ENCODE measurements around the gene B9D2.
A peak's percentile ranks its signal among the peaks of the same experiment; 100 is the strongest.
"Not testable (repeated sequence)": the region's sequence is repeated elsewhere in the genome, so short reads cannot be mapped to it uniquely, and the experiment has no call there.

The B9D2 gene

GRCh38 chr19:41386442-41386841 lies 22.5 kb upstream of the B9D2 start:
- DNase-seq: no peak

GRCh38 chr19:41384351-41384750 lies 20.4 kb upstream of the B9D2 start:
- DNase-seq: no peak

- DNase-seq: not testable (repeated sequence)
Observed at GRCh38 chr19:41381536-41381935, 17.6 kb upstream of the B9D2 start.

DNA sequence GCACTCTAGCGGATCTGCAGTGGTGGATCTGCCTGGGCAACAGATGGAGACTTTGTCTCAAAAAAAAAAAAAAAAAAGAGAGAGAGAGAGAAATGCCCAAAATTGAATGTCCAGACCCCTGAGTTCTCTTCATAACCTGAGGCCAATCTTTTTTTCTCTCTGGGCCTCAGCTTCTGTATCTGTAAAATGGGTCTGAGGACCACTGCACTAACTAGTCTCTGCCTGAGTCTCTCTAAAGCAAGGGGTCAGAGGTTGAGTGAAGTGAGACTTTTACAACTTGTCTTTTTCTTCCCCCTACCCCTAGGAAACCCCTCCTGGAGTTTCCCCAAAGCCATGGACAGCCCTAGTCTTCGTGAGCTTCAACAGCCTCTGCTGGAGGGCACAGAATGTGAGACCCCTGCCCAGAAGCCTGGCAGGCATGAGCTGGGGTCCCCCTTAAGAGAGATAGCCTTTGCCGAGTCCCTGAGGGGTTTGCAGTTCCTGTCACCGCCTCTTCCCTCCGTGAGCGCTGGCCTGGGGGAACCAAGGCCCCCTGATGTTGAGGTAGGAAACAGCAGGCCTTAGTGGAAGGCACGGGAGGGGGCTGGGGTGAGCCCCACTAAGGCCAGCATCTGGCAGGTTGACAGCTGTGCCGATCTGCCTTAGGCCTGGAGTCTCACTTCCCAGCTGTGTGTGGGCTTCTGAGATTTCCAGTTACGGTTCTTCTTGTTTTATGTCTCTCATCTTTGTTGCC lies 14.2 kb upstream of the B9D2 start:
- no peak for DNase-seq

DNA sequence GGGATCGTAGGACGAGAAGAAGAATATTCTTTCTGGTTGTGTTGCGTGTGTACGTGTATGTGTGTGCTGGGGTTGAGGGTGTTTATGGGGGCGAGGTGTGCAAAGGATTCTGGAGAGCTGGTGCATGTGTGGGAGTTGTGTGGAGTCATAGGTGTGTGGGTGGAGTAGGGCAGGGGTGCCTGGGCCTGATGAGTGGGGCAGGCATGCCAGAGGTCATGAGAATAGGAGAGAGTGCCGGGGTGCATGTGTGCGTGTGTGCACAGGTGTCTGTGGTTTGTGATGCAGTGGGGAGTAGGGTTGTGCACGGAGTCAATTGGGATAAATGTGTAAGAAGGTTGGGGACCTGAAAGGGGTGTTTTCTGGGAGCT lies 13.0 kb upstream of the B9D2 start:
- no peak for DNase-seq

DNA sequence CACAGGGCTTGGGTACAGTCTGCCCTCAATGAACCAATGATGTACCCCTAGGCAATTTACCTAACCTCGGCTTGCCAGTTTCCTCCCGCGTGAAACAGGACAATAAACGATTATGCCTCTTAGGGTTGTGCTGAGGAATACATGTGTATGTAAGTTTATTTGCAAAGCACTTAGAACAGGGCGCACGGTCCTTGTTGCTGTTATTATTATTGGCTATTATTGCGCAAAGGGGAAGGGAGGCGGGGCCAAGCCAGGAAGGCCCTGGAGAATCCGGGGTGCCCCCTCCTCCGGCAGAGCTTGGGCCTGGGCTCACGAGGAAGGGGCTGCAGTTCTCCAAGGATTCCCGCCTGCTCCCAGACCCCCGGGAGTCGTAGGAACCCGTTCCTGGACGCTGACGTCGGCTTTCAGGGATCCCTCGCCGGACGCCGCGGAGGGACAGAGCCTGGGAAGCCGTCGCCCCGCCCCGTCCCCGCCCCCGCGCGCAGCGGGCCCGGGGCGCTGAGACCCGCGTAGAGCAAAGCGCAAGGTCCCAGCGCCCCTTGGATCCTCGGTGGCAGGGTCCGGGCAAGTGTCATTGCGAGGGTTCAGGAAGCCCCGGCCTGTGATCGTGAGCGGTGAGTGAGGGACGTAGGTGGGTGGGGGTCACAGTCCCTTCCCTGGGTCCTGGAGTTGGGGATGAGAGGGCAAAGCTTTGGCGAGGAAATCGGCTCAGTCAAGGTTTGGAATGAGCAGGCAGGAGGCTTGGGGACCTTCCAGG lies 12.5 kb upstream of the B9D2 start, which contains the start of gene TMEM91:
Gene TMEM91 (plus strand): TSS at position 293 of the 757 bp plus-strand sequence. CDS start 1,777 bp downstream, outside the sequence.
- peak; percentile 9 for DNase-seq

DNA sequence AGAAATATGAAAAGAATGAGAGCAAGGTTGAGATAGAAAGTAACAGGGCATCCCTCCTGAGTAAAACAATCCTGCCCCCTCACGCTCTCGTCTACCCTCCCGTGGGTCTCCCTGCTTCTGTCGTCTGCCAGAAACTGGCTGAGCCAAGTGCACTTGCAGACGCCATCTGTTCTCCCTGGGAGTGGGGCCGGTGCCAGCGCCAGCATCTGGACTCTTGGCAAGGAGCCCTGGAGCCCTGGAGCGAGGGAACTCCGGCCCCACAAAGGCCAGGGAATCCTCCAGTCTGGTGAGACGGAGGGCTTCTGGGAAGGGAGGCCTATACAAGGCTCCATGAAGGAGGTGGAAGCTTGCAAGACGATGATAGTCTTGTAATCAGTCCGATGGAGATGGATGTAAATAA lies 10.0 kb upstream of the B9D2 start:
- peak; percentile 88 for DNase-seq

- no peak for DNase-seq
Observed at GRCh38 chr19:41372501-41372900, 8.6 kb upstream of the B9D2 start.

- DNase-seq: no peak
Observed at GRCh38 chr19:41371541-41371940, 7.6 kb upstream of the B9D2 start.

DNA sequence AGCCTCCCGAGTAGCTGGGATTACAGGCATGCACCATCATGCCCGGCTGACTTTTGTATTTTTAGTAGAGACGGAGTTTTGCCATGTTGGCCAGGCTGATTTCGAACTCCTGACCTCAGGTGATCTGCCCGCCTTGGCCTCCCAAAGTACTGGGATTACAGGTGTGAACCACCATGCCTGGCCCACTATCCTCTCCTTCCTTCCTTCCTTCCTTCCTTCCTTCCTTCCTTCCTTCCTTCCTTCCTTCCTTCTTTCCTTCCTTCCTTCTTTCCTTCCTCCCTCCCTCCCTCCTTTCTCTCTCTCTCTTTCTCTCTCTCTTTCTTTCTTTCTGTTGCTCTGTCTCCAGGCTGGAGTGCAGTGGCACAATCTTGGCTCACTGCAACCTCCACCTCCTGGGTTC lies 7.2 kb upstream of the B9D2 start:
- DNase-seq: not testable (repeated sequence)

DNA sequence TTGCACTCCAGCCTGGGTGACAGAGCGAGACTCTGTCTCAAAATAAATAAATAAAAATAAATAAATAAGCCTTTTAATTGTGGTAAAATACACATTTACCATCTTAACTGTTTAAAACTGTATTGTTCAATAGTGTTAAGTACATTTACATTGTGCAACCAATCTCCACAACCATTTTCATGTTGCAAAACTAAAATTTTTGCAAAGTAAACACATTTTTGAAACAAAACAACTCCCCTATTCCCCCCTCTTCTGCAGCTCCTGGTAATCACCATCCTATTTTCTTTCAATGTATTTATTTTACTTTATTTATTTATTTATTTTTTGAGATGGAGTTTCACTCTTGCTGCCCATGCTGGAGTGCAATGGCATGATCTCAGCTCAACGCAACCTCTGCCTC lies 5.8 kb upstream of the B9D2 start:
- DNase-seq: no peak

DNA sequence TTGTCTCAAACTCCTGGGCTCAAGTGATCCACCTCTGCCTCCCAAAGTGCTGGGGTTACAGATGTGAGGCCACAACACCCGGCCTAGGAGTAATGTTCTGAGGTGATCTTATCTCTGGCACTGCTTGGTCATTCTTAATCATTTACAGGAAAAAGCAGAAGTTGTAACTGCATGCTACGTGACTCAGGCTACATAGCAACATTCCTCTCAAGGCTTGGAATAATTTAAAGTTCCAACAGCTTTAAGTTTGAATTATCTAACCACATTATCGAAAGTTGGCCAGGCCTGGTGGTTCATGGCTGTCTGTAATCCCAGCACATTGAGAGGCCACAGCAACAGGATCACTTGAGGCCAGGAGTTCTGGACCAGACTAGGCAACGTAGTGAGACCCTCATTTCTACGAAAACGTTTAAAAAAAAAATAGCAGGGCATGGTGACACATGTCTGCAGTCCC lies 3.9 kb upstream of the B9D2 start:
- DNase-seq: peak; percentile 92

GRCh38 chr19:41366089-41366488 lies 2.1 kb upstream of the B9D2 start:
- DNase-seq: no peak

DNA sequence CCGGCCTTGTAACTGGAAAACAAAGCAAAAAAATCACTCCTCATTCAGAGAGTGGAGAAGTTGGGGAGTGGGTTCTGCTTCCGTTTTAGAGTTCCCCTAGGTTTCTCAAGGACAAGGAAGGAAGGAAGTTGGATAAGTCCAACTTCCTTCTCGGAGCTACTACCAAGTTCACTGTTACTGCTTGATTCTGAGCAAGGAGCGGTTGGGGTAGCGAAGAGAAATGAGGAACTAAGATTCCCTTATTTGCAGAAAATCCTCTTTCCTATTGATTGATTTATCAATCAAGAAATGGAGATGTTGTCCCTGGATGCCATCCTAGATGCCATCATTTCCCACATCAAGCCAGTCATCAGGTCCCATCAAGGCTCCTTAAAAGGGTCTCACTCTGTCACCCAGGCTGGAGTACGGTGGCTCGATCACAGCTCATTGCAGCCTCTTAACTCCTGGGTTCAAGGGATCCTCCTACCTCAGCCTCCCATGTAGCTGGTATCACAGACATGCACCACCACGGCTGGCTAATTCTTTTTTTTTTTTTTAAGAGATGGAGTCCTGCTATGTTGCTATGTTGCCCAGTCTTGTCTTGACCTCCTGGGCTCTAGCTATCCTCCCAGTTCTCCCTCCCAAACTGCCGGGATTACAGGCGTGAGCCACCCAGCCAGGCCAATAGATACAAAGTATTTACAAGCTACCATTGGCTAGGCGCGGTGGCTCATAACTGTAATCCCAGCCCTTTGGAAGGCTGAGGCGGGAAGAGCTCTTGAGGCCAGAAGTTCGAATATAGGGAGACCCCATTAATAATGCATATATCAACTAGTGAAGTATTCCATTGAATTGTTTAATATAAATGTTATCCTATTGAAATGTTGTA lies 809 bp upstream of the B9D2 start:
- DNase-seq: no peak

GRCh38 chr19:41363371-41363752 lies 587 bp downstream of the B9D2 start:
- DNase-seq: no peak

DNA sequence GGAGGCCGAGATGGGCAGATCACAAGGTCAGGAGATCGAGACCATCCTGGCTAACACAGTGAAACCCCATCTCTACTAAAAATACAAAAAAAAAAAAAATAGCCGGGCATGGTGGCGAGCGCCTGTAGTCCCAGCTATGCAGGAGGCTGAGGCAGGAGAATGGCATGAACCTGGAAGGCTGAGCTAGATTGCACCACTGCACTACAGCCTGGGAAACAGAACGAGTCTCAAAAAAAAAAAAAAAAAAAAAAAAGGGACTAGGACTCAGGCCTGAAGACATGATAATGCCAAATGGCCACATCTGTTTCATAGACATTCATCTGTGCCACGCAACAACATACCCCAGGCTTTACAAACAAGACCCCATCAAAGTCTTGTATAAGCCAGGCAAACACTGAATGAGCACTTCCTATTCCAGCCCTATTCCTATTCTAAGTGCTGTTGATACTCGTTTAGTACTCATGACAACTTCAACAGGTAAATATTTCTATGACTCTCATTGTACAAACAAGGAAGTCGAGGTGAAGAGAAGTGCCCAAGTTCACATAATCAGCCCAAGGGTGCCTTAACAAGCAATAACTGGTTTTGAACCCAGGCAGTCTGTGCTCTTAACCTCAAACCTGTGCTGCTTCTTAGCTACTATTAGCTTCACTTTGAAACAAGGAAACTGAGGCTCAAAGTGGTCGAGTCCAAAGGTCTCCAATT lies 1.7 kb downstream of the B9D2 start:
- DNase-seq: no peak

GRCh38 chr19:41359741-41360140 lies 4.2 kb downstream of the B9D2 start:
- no peak for DNase-seq

DNA sequence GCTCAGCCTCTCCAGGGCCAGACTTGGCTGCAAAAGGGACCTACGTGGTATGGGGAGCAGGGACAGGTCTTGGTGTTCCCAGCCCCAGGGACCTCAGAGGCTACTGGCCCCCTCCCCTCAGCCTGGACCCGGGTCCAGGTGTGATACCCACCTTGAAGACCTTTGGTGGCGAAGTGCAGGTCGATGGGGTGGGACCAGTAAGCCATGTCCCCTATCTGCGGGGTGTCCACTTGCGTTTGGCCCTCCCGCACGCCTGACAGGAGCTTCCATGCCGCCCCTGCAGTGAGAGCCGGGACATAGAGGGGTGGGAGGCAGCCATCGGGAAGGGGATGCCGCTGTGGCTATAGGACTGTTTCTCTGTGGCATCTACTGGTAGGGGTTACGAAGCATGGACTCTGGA lies 6.2 kb downstream of the B9D2 start:
- DNase-seq: no peak

DNA sequence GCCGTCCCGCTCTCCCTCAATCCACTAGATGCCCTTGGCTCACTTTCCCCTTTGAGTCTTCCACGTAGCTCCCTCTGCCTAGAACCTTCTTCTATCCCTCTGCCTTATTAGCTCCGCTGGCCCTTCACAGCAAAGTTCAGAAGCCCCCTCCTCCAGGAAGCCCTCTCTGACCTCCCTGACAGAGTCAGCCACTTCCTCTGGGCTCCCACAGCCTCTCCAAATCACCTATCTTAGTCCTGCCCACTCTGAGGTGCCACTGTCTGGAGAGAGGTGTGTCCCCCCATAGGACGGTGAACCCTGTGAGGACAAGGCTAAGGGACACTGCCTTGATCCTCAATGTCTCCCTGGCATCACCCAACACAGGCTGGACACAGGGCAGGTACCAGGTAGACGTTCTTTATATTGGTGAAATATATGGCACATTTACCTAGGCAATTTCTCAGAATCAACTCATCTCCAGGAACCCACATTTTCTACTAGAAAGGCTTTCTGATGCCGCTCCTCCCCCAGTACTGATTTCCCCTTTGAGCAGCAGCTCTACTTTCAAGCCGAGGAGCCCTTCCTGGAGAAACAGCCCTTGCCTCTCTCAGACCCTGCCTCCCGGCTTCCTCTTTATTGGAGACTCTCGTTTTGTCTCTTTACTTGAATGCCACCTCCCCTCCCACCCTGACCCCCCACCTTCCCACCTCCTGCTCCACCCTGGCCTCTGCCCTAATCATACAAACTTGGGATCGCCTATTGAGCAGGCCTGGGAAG lies 6.8 kb downstream of the B9D2 start:
- no peak for DNase-seq

- DNase-seq: no peak
Observed at GRCh38 chr19:41355802-41356201, 8.1 kb downstream of the B9D2 start.

GRCh38 chr19:41355035-41355434 lies 8.9 kb downstream of the B9D2 start:
- no peak for DNase-seq

DNA sequence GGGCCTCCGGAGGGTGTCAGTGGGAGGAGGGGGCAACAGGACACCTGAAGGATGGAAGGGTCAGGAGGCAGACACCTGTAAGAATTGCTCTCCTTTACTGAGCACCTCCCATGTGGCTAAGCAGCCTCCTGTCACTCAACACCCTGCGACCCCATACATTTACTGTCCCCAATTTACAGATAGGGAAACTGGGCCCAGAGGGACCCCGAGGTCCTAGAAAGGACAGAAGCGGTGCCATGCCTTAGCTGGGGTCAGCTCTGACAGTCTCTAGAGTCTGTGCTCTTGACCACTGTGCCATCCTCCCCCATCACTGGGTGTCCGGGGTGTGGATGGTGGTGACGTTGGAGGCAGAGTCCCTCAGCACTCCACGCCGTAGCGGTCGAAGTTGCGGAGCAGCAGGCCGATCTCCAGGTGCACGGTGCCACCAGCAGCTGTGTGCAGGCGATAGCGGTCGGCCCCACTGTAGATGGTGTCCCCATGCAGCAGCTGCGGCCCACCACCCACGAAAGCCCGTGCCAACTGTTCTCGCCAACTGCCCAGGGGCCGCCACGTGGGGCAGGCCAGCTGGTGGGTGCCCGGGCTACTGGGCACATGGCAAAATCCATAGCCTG lies 9.5 kb downstream of the B9D2 start:
- DNase-seq: no peak

All from fibroblast of skin of right quadriceps (primary cell).